ENCODE measurements around the gene BTBD9. TPM values are rescaled to one million over a fixed set of nuclear protein-coding genes. Genes with fewer than 3 reads are reported as not detected.

The BTBD9 gene
- total RNA-seq, 6 experiments from 2014 or later = 4.5 to 7.5 (median 5.7) TPM

- ATAC-seq (no peak), DNase-seq (no peak)
- intact Hi-C loops (cut with DNase I) = no loop called here
- no peaks in the 10 kb centered on the region for H3K9me3 ChIP-seq
- no peaks in the 10 kb centered on the region for H3K27me3 ChIP-seq
- H3K36me3 ChIP-seq = no peaks in the 10 kb centered on the region
- no peak for TF ChIP-seq POLR2A (IDR thresholded peaks at IDR 0.05)
- no peak for TF ChIP-seq CTCF (IDR thresholded peaks at IDR 0.05)
- H3K4me3 ChIP-seq = no peak overlapping the region
- no peak overlapping the region for H3K27ac ChIP-seq
- H3K4me1 ChIP-seq = no peaks in the 10 kb centered on the region
- 84% methylated on average over 7 of the region's 7 CpGs for WGBS (ENCODE audit: insufficient coverage, low coverage, low lambda C conversion rate, missing lambda C conversion rate)
Measured at GRCh38 chr6:38241200-38241871, 398.4 kb downstream of the BTBD9 start.

GRCh38 chr6:38239719-38240451 lies 399.8 kb downstream of the BTBD9 start:
- H3K36me3 ChIP-seq = no peaks in the 10 kb centered on the region
- ATAC-seq (no peak), DNase-seq (no peak)
- H3K4me3 ChIP-seq = no peak overlapping the region
- intact Hi-C loops (cut with DNase I) = no loop called here
- 74% methylated on average over 4 of the region's 5 CpGs for WGBS (ENCODE audit: insufficient coverage, low coverage, low lambda C conversion rate, missing lambda C conversion rate)
- TF ChIP-seq CTCF (IDR thresholded peaks at IDR 0.05) (no peak), POLR2A (IDR thresholded peaks at IDR 0.05) (no peak)
- no peaks in the 10 kb centered on the region for H3K9me3 ChIP-seq
- H3K27me3 ChIP-seq = no peaks in the 10 kb centered on the region
- no peak overlapping the region for H3K27ac ChIP-seq
- no peaks in the 10 kb centered on the region for H3K4me1 ChIP-seq

GRCh38 chr6:38236631-38237030 lies 403.1 kb downstream of the BTBD9 start:
- Histone ChIP-seq H3K36me3 (no peaks in the 10 kb centered on the region), H3K27me3 (no peaks in the 10 kb centered on the region), H3K4me1 (no peaks in the 10 kb centered on the region), H3K4me3 (no peak overlapping the region), H3K9me3 (no peaks in the 10 kb centered on the region), H3K27ac (no peak overlapping the region)
- 80% methylated on average over 1 of the region's 1 CpG for WGBS (ENCODE audit: insufficient coverage, low coverage, low lambda C conversion rate, missing lambda C conversion rate)
- no peak for TF ChIP-seq POLR2A (IDR thresholded peaks at IDR 0.05)
- TF ChIP-seq CTCF (IDR thresholded peaks at IDR 0.05) = no peak
- intact Hi-C loops (cut with DNase I) = no loop called here
- no peak for DNase-seq
- no peak for ATAC-seq

- Histone ChIP-seq H3K4me1 (no peaks in the 10 kb centered on the region), H3K9me3 (no peaks in the 10 kb centered on the region), H3K27me3 (no peaks in the 10 kb centered on the region), H3K27ac (no peak overlapping the region), H3K4me3 (no peak overlapping the region), H3K36me3 (no peaks in the 10 kb centered on the region)
- ATAC-seq = no peak
- TF ChIP-seq CTCF (IDR thresholded peaks at IDR 0.05) (no peak), POLR2A (IDR thresholded peaks at IDR 0.05) (no peak)
- intact Hi-C loops (cut with DNase I) = no loop called here
- WGBS (ENCODE audit: insufficient coverage, low coverage, low lambda C conversion rate, missing lambda C conversion rate) = 81% methylated on average over 4 of the region's 4 CpGs
- DNase-seq = no peak
Measured at GRCh38 chr6:38234934-38235682, 404.6 kb downstream of the BTBD9 start.
